ENCODE data around the gene ST7L.

DNA sequence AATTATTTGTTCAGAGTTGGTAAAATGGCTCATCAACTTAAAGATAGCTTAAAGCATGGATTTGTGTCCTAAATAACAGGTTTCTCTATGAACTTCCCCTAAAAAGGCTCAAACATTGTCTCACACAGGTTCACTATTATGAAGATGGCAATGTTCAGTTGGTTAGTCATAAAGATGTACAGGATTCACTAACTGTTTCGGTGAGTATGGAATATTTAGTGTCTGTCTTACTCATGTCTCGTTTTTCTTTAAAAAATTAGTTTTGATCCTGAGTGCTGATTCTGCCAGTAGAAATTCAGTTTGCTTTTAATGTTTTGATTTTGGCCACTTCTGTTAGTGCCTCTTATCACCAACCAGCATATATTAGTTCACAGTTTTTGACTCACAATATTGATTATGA lies 48.0 kb upstream of the ST7L start:
- TF ChIP-seq POLR2AphosphoS5 (IDR thresholded peaks at IDR 0.05; ENCODE audit: low read depth, low read length) (no peak), POLR2A (IDR thresholded peaks at IDR 0.05; ENCODE audit: low read depth, low read length) (no peak), SPI1 (IDR thresholded peaks at IDR 0.05; ENCODE audit: low read depth, low read length) (no peak), TAF1 (IDR thresholded peaks at IDR 0.05; ENCODE audit: low read depth, low read length) (no peak)

Data from GM12891 (cell line).